Stimulated activated CD4-positive, alpha-beta T cell treated with anti-CD3 and anti-CD28 coated beads, Interleukin-4, amount 100 ng/mL, for 48 hours (primary cell): Measurements from ENCODE around the gene ADARB1.

ENCODE experiments used
- DNase-seq, 2 donors: peaks; one replicate each; pipeline ENCODE4 v3.0.0-alpha.2; 2020; ENCODE audit warnings: low read depth in 2 of 2

Gene ADARB1

GRCh38 chr21:45251635-45252447 lies 177.5 kb downstream of the ADARB1 start:
- no peak for DNase-seq

- DNase-seq = no peak
These were observed 178.1 kb downstream of the ADARB1 start for GRCh38 chr21:45252448-45252925.

GRCh38 chr21:45253180-45253579 lies 178.8 kb downstream of the ADARB1 start:
- DNase-seq = no peak

GRCh38 chr21:45253633-45254459 lies 179.5 kb downstream of the ADARB1 start:
- DNase-seq = no peak

GRCh38 chr21:45254460-45254930 lies 180.1 kb downstream of the ADARB1 start:
- no peak for DNase-seq

GRCh38 chr21:45255381-45256020 lies 181.1 kb downstream of the ADARB1 start:
- no peak for DNase-seq

- DNase-seq = no peak
These were observed 181.9 kb downstream of the ADARB1 start for GRCh38 chr21:45256021-45256911.

- DNase-seq = no peak
These were observed 182.7 kb downstream of the ADARB1 start for GRCh38 chr21:45256912-45257672.

- no peak for DNase-seq
These were observed 183.4 kb downstream of the ADARB1 start for GRCh38 chr21:45257673-45258341.

GRCh38 chr21:45258466-45258865 lies 184.1 kb downstream of the ADARB1 start:
- DNase-seq = no peak

- DNase-seq = no peak
These were observed 184.9 kb downstream of the ADARB1 start for GRCh38 chr21:45259206-45259840.

GRCh38 chr21:45260191-45260825 lies 185.9 kb downstream of the ADARB1 start:
- no peak for DNase-seq

- DNase-seq = no peak
These were observed 186.7 kb downstream of the ADARB1 start for GRCh38 chr21:45261093-45261492.

- DNase-seq = no peak
These were observed 187.7 kb downstream of the ADARB1 start for GRCh38 chr21:45262041-45262581.

GRCh38 chr21:45262616-45263015 lies 188.2 kb downstream of the ADARB1 start:
- DNase-seq = no peak

- DNase-seq = no peak
These were observed 189.2 kb downstream of the ADARB1 start for GRCh38 chr21:45263534-45263933.

GRCh38 chr21:45264146-45264911 lies 189.9 kb downstream of the ADARB1 start:
- no peak for DNase-seq
